NCI-H1436 (cell line): ENCODE measurements around the gene EIF3L.

ENCODE experiments used
- DNase-seq: peaks from one replicate; lab custom pipeline; 2025; lab: John Stamatoyannopoulos, UW

Gene EIF3L

GRCh38 chr22:37854946-37855345 is 5.7 kb downstream of the EIF3L start:
- DNase-seq, result no peak

- no peak for DNase-seq
These were observed 6.2 kb downstream of the EIF3L start for GRCh38 chr22:37855462-37855861.

GRCh38 chr22:37860796-37861421 is 11.7 kb downstream of the EIF3L start:
- DNase-seq, result no peak

DNA sequence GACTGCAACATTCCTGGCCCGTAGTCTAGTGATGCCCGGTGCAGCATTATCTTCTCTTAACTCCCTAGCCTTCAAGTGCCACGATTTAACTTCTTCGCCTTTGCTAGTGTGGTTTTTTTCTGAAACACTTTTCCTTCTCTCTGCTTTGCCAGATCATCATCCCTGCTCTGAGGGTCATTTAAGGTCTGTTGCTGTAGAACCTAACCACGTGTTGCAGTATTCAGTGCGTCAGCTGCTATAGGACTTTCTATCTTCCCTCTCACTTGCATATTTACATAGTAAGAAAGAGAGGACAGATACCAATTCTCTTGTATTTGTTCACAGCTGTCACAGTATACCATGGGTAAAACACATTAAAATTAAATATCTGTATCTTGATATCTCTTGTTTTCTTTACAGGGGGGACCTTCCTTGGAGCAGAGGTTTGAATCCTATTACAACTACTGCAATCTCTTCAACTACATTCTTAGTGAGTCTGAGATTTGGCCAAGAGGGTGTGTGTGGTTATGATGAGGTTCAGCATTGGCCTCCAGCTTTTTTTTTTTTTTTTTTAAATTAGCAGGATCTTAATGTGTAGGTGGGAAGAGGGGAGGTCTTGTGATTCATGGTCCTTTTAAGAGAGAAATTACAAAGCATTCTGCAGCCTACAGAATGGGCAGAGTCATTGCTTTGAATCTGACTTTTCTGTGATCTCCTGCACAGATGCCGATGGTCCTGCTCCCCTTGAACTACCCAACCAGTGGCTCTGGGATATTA is 13.5 kb downstream of the EIF3L start:
- DNase-seq, result no peak

DNA sequence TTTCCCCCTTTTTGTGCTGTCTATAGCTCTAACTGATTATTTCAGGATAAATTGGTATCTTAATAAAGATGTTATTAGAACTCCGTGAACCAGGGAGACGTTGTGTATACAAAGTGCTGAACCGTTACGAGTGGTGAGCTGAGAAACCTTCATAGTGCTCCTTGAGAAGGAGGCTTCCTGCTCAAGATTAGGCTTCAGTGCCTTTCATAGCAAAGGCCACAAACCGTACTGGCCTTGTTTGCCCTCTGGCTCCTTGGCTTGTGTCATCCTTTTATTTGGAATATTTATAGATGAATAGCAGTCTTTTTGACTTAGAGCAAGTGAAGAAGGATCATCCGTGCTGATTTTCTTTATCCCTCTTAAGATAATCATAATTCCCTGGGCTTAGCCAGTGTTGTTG is 16.3 kb downstream of the EIF3L start:
- no peak for DNase-seq

DNA sequence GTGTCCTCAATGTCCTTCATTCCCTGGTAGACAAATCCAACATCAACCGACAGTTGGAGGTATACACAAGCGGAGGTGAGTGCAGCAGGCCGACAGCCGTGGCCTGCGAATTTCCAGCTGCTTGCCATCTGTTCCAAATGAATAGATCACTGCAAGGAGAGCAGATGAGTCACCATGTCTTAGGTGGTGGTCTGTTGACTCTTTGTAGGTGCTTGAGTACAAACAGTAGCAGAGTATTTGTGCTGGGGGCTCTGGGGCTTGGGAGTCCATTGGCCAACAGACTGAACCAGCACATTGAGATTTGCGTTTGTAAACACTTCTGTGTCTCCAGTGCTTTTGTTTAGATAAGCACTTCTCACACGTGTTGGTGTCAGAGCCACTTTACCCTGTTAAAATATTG is 21.1 kb downstream of the EIF3L start:
- no peak for DNase-seq

DNA sequence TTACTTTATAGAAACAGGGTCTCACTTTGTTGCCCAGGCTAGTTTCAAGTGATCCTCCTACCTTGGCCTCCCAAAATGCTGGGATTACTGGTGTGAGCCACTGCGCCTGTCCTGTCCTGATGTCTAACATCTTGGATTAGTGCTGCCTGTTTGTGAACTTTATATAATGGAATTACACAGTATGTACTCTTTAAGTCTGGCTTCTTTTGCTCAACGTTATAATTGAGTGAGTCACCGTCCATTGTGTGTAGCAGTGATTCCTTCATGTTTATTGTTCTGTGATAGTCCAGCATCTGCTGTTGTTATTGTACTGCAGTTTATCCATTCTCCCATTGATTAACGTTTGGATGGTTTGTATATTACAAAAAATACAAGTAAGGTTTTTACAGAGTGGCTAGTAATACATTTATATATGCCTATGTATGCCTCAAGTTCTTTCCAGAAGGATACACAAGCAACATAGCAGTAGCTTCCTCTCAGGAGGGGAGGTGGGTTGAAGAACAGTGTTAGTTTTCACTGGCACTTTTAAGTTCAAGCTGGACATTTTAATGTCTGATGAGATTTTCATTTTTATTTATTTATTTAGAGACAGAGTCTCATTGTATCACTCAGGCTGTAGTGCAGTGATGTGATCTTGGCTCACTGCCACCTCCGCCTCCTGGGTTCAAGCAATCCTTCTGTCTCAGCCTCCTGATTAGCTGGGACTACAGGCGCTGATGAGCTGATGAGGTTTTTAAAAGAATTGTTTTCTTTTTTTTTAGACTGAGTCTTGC is 31.6 kb downstream of the EIF3L start:
- DNase-seq, result no peak

DNA sequence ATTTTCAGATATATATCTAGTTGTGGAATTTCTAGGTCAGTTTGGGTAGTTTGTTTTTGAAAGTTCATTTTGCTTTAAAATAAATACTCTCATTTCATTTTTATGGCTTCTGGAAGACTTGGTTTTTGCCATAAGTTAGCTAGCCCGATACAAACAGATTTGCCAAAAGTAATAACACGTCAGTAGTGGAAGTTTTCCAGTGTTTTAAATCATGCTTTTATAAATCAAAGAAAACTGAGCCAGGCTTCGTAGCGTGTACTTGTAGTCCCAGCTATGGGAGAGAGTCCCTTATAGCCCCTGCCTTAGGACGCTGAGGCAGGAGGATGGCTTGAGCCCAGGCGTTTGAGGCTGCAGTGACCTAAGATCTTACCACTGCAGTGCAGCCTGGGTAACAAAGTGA is 35.2 kb downstream of the EIF3L start:
- no peak for DNase-seq

GRCh38 chr22:37887584-37888378 is 38.6 kb downstream of the EIF3L start:
- no peak for DNase-seq

- DNase-seq, result no peak
These were observed 42.7 kb downstream of the EIF3L start for GRCh38 chr22:37891926-37892325.

DNA sequence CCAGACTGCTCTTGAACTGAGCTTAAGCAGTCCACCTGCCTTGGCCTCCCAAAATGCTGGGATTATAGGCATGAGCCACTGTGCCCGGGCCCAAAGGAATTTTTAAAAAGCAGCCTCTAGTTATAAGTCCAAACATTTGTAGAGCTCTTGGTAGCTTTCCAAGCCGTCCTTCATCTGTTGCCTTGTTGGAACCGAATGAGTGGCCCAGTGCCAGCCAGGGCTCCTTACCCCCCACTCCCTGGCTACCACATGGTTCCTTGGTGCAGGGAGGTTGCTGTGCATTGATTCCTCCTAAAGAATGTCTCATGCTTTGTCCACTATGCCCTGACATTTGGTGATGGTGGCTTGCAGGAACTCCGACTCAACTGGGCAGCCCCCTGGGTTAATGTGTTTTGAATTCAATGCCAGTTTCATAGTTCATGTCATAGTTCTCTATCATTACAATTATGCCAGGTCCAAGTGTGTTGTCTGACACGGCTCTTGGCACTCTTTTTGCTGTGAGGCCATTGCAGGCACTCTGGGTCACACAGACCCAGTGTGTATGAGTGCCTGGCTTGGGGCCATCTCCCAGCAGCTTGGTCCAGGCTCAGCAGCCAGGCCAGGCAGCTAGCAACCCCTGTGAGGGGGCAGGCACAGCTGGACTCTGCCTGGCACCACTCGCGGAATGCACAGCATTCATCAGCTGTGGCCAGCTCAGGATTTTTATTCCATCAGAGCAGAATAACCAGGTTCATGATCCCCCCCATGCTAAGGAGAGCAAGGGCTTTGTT is 43.5 kb downstream of the EIF3L start:
- DNase-seq, result no peak

DNA sequence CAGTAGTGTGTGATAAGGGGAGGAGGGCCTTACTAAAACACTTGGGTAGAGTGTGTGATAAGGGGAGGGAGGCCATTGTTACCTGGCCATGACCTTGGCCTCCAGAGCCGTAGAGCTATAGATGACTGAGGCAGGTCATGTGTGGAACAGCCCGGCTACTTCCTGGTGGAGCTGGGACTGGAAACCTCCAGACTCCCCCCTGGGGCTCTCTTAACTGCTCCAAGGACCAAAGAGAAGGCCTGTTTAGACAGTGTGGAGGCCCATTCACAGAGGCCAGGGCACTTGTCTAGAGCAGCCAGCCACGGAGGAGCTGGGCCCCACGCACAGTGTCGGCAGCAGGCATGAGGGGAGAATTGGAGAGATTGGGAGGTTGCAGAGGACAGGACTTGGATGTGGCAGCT is 44.4 kb downstream of the EIF3L start:
- DNase-seq, result no peak

GRCh38 chr22:37894939-37895670 is 45.9 kb downstream of the EIF3L start:
- DNase-seq, result no peak

- DNase-seq, result no peak
These were observed 47.0 kb downstream of the EIF3L start for GRCh38 chr22:37896181-37896592.

GRCh38 chr22:37896939-37897338 is 47.7 kb downstream of the EIF3L start:
- DNase-seq, result no peak

GRCh38 chr22:37897807-37898206 is 48.6 kb downstream of the EIF3L start:
- DNase-seq, result no peak

GRCh38 chr22:37898441-37899181 is 49.4 kb downstream of the EIF3L start:
- DNase-seq, result no peak

GRCh38 chr22:37904572-37905533 is 55.6 kb downstream of the EIF3L start:
- DNase-seq, result peak; percentile 6
